ENCODE results near the gene OOSP3. TPM values are rescaled to one million over a fixed set of nuclear protein-coding genes. Genes with fewer than 3 reads are reported as not detected.

The OOSP3 gene, protein sequence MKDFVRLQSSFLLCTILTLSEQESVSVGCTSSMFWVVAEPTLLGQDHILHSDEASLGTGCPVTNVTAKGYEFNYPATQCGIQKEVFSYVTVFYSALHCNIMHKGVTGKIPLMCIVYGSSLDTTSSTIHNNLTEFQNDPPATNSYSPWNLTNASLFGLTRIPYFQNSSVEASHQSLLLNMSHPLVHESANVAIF
- not detected for total RNA-seq

DNA sequence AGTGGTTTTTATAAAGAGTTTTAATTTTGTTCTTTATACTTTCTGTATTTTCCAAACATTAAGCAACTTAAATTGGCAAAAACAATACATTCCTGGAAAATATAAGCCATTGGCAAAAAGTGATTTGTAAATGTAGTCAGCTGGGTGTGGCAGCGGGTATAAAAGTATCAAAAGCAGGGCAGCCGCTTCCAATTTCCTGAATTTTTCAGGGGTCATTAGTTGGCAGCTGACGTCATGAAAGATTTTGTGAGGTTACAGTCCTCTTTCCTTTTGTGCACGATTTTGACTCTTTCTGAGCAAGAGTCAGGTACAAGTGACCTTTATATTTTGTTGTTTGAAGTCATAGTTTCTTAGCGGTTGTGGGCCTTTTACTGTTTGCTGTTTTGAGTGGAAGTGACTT, at the start of gene OOSP3:
Gene OOSP3 (plus strand): TSS at position 208 of the 400 bp plus-strand sequence. CDS start 27 bp downstream, at position 235.
- no peaks in the 10 kb centered on the region for H3K27me3 ChIP-seq
- TF ChIP-seq, protein P1, sequence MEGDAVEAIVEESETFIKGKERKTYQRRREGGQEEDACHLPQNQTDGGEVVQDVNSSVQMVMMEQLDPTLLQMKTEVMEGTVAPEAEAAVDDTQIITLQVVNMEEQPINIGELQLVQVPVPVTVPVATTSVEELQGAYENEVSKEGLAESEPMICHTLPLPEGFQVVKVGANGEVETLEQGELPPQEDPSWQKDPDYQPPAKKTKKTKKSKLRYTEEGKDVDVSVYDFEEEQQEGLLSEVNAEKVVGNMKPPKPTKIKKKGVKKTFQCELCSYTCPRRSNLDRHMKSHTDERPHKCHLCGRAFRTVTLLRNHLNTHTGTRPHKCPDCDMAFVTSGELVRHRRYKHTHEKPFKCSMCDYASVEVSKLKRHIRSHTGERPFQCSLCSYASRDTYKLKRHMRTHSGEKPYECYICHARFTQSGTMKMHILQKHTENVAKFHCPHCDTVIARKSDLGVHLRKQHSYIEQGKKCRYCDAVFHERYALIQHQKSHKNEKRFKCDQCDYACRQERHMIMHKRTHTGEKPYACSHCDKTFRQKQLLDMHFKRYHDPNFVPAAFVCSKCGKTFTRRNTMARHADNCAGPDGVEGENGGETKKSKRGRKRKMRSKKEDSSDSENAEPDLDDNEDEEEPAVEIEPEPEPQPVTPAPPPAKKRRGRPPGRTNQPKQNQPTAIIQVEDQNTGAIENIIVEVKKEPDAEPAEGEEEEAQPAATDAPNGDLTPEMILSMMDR (IDR thresholded peaks at IDR 0.05), result no peak
- no peak for TF ChIP-seq POLR2A (IDR thresholded peaks at IDR 0.05)

DNA sequence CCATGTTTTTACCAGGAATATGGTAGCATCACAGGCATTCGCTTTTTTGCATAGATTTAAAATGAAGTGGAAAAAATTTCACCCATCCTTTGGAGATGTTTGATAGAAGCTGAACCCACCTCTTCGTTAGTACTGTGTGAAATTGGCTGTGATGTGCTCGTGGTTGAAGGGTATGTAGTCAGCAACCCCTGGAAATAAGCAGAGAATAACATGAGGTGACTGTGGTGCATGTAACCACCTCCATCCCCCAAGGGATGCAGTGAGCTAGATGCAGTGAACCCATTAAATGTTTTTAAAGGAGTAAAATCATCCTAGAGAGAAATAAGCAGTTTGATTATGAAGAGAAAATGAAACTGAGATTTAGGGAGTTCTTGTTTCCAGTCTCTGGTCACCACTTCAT, 49.2 kb upstream of the OOSP3 start:
- Histone ChIP-seq H3K27me3 (no peaks in the 10 kb centered on the region), H3K36me3 (no peaks in the 10 kb centered on the region), H3K27ac (no peak overlapping the region)

More for the DNA sequence above, at the start of gene OOSP3:
- Histone ChIP-seq H3K4me1 (no peaks in the 10 kb centered on the region), H3K9me3 (no peaks in the 10 kb centered on the region), H3K4me3 (no peak within 1 kb of the TSS), H3K27ac (no peak within 1 kb of the TSS), H3K36me3 (no peaks in the 10 kb centered on the region)
- no peak for DNase-seq

DNA sequence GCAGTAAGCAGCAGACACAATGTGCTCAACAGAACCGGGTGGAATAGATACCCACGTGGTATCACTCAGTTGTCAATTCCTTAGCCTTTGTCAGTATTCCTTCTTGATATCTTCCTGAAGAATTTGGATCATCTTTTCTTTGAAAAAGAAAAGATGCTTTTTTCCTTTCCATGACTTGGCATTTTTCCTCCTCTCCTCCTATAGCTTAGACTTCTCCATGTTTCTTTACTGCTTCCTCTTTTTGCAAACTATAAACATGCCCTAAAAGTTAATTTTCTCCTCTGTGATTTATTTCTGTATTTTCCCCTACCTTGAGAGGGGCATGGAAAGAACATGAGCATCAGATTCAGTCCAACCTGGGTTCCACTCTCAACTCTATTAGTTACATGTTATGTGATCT, 45.0 kb upstream of the OOSP3 start:
- Histone ChIP-seq H3K4me3 (no peak overlapping the region), H3K4me1 (no peaks in the 10 kb centered on the region), H3K27ac (no peak overlapping the region), H3K9me3 (no peaks in the 10 kb centered on the region), H3K36me3 (no peaks in the 10 kb centered on the region), H3K27me3 (no peaks in the 10 kb centered on the region)
- no peak for DNase-seq
- TF ChIP-seq POLR2A (IDR thresholded peaks at IDR 0.05), result no peak
- TF ChIP-seq, protein P1 (IDR thresholded peaks at IDR 0.05), result no peak

More for the DNA sequence above, 49.2 kb upstream of the OOSP3 start:
- no peaks in the 10 kb centered on the region for H3K9me3 ChIP-seq
- H3K4me3 ChIP-seq, result no peak overlapping the region
- no peaks in the 10 kb centered on the region for H3K4me1 ChIP-seq
- TF ChIP-seq POLR2A (IDR thresholded peaks at IDR 0.05), result no peak
- TF ChIP-seq, protein P1 (IDR thresholded peaks at IDR 0.05), result no peak
- DNase-seq, result no peak

DNA sequence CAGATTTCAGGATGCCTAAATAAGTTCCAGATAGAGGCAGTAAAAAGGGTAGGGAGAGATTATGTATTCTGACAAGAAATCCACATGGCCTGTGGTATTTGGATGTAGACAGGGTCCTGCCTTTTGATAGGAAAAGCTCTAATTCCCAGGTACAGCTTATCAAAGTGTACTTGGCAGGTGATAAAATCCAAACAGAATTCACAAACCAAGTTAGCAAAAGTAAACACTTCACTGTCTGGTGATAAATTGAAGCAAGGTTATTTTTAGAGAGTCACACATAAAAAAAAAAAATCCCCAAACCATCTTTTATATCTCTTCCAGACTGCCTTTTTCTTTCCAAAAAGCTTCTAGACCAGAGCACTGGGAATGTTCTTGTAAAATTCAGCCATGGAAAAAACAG, 39.0 kb upstream of the OOSP3 start:
- TF ChIP-seq POLR2A (IDR thresholded peaks at IDR 0.05), result no peak
- TF ChIP-seq, protein P1 (IDR thresholded peaks at IDR 0.05), result no peak
- Histone ChIP-seq H3K27me3 (no peaks in the 10 kb centered on the region), H3K36me3 (no peaks in the 10 kb centered on the region), H3K4me3 (no peak overlapping the region), H3K27ac (no peak overlapping the region), H3K9me3 (no peaks in the 10 kb centered on the region), H3K4me1 (no peaks in the 10 kb centered on the region)
- no peak for DNase-seq

DNA sequence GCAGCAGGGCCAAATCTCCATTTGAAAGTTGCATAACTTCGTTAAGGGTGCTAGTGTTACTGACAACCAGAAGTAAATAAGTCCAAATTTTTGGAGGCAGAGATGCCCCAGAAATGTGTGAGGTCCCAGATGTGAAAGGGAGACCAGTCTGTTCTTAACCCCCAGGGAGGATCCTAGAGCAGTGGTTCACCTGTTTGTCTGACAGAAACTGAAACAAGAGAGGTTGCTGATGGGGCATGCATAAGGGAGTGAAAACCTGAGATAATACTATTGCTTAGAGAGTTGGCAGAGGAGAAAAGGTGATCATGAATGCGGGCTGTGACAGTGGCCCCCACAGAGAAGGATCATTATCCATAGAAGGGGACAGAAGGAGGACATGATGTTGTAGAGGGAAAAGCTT, 37.1 kb upstream of the OOSP3 start:
- Histone ChIP-seq H3K27ac (no peak overlapping the region), H3K36me3 (no peaks in the 10 kb centered on the region), H3K4me1 (no peaks in the 10 kb centered on the region), H3K9me3 (no peaks in the 10 kb centered on the region), H3K27me3 (no peaks in the 10 kb centered on the region), H3K4me3 (no peak overlapping the region)
- no peak for DNase-seq
- TF ChIP-seq POLR2A (IDR thresholded peaks at IDR 0.05), result no peak
- TF ChIP-seq, protein P1 (IDR thresholded peaks at IDR 0.05), result no peak

DNA sequence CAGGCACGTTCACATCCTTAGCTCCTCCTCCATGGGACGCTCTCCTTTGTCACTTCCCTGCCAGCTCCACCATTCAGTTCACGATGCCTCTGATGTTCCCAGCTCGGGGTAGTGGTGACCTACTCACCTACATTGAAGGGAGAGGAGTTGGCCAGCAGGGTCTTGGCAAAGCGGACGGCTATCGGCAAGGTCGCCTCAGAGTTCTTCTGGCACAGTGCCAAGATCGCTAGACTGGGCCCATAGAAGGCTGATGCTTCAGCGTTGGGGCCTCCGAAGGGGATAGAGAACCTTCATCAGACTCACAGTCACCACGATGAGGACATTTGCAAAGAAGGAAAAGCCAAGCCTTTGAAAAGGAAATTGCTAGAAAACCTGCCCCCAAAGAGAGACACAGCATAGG, 36.3 kb upstream of the OOSP3 start:
- Histone ChIP-seq H3K27ac (no peak overlapping the region), H3K27me3 (no peaks in the 10 kb centered on the region), H3K9me3 (no peaks in the 10 kb centered on the region), H3K36me3 (no peaks in the 10 kb centered on the region), H3K4me3 (no peak overlapping the region), H3K4me1 (no peaks in the 10 kb centered on the region)
- DNase-seq, result no peak
- TF ChIP-seq, protein P1 (IDR thresholded peaks at IDR 0.05), result no peak
- no peak for TF ChIP-seq POLR2A (IDR thresholded peaks at IDR 0.05)

Data from Peyer's patch (tissue), 4 donors.